Lower leg skin (tissue), 3 donors: Measurements from ENCODE around the gene PDIA2.

Source experiments
- CTCF ChIP-seq, 3 donors: fragments of 450-650 bp; IDR thresholded peaks; one replicate each; pipeline ENCODE4 v1.5.1; 2016; ENCODE audit warnings: antibody characterized with exemption in 3 of 3, mild to moderate bottlenecking in 3 of 3, moderate library complexity in 2 of 3
- POLR2A ChIP-seq, 2 donors: fragments of 450-650 bp; IDR thresholded peaks; one replicate each; pipeline ENCODE4 v1.6.1; 2016 to 2017; ENCODE audit warnings: antibody characterized with exemption in 2 of 2, mild to moderate bottlenecking in 1 of 2, moderate library complexity in 1 of 2

- no peak for TF ChIP-seq CTCF (IDR thresholded peaks at IDR 0.05)
- TF ChIP-seq POLR2A (IDR thresholded peaks at IDR 0.05), result no peak
These were observed 38.6 kb downstream of the PDIA2 start for GRCh38 chr16:321532-321931.
